ENCODE results near the gene FFAR2. TPM values are rescaled to one million over a fixed set of nuclear protein-coding genes. Genes with fewer than 3 reads are reported as not detected.

The FFAR2 gene
- total and polyA plus RNA-seq, 9 of the 15 experiments (the other 6 are each of a cell fraction or from before 2014, with no cell fraction given), result not detected

- TF ChIP-seq ZBTB9 (CRISPR knock-in tag; IDR thresholded peaks at IDR 0.05), result no peak
- no peak for TF ChIP-seq HMGN3 (IDR thresholded peaks at IDR 0.05; ENCODE audit: borderline replicate concordance, extremely low read depth, insufficient read length, low read depth, low read length)
- TF ChIP-seq TEAD4 (IDR thresholded peaks at IDR 0.05; ENCODE audit: low read length), result no peak
- no peak for TF ChIP-seq TEAD4 (CRISPR knock-in tag; IDR thresholded peaks at IDR 0.05; ENCODE audit: borderline replicate concordance)
- no peak for TF ChIP-seq HDAC8 (tag; IDR thresholded peaks at IDR 0.05)
- no peak for TF ChIP-seq MECOM (CRISPR knock-in tag; IDR thresholded peaks at IDR 0.05)
- no peak for TF ChIP-seq RB1 (IDR thresholded peaks at IDR 0.05; ENCODE audit: low read depth)
- TF ChIP-seq ZC3H4 (CRISPR knock-in tag; IDR thresholded peaks at IDR 0.05; ENCODE audit: borderline replicate concordance), result no peak
- TF ChIP-seq HDGF (IDR thresholded peaks at IDR 0.05), result no peak
- TF ChIP-seq ELF4 (CRISPR knock-in tag; IDR thresholded peaks at IDR 0.05), result no peak
- no peak for TF ChIP-seq FUS (optimal IDR thresholded peaks at IDR 0.05; ENCODE audit: low read depth, low read length)
- TF ChIP-seq SMARCE1 (IDR thresholded peaks at IDR 0.05), result no peak
Measured at GRCh38 chr19:35468637-35469036, 20.6 kb downstream of the FFAR2 start (continued).

GRCh38 chr19:35470128-35470527 lies 22.1 kb downstream of the FFAR2 start:
- no peak overlapping the region for H3K9ac ChIP-seq (ENCODE audit: insufficient read depth in 1 of 2, low read depth in 2 of 2, low read length in 2 of 2)
- H4K20me1 ChIP-seq (replicated peaks; ENCODE audit: control insufficient read depth, insufficient read depth, low read length), result peaks cover 10% of the 10 kb centered on the region; the same call in 1 of the 2 replicates
- no peaks in the 10 kb centered on the region for H3K9me1 ChIP-seq (ENCODE audit: control insufficient read depth, insufficient read depth, low read length)
- no TSS peak for BruUV-seq (replicated peaks)
- no peak for ATAC-seq
- no peak overlapping the region for H3K27ac ChIP-seq (ENCODE audit: extremely low read depth, low read depth, low read length)
- no peak overlapping the region for H2AFZ ChIP-seq (ENCODE audit: low read depth, low read length)
- in situ Hi-C loops (cut with MboI) (no loop called here), intact Hi-C loops (cut with micrococcal nuclease) (no loop called here)
- no peak overlapping the region for H3K4me2 ChIP-seq (ENCODE audit: insufficient read depth, low read length)
- no peak for FAIRE-seq
- WGBS (ENCODE audit: insufficient coverage, low coverage, missing lambda C conversion rate), result 2% methylated on average over 7 of the region's 7 CpGs
- no peak overlapping the region for H3K4me3 ChIP-seq
- H3K79me2 ChIP-seq (ENCODE audit: control insufficient read depth, insufficient read depth, low read length), result no peaks in the 10 kb centered on the region
- no peak for DNase-seq (ENCODE audit: extremely low read depth in 1 of 4, low spot score in 3 of 4)
- no peaks in the 10 kb centered on the region for H3K4me1 ChIP-seq (replicated peaks in 1 of 2; ENCODE audit: control insufficient read depth in 2 of 2, insufficient read depth in 2 of 2, low read length in 2 of 2)
- no peaks in the 10 kb centered on the region for H3K9me3 ChIP-seq (replicated peaks; ENCODE audit: control insufficient read depth, insufficient read depth, low read depth, low read length)
- peaks cover 29 to 36% of the 10 kb centered on the region in 2 experiments for H3K27me3 ChIP-seq (ENCODE audit: control insufficient read depth in 2 of 2, insufficient read depth in 2 of 2, low read length in 2 of 2)
- no peaks in the 10 kb centered on the region for H3K36me3 ChIP-seq (ENCODE audit: control insufficient read depth, insufficient read depth, low read length)
- POLR2A ChIA-PET, result no interaction called here
- CTCF ChIA-PET (ENCODE audit: low intra/inter-chr PET ratio), result no interaction called here
- TF ChIP-seq MCM7 (IDR thresholded peaks at IDR 0.05) (no peak), ZNF41 (CRISPR knock-in tag; conservative IDR thresholded peaks at IDR 0.05) (no peak), KLF6 (CRISPR knock-in tag; IDR thresholded peaks at IDR 0.05; ENCODE audit: borderline replicate concordance) (no peak), SUPT5H (IDR thresholded peaks at IDR 0.05) (no peak), ZNF512 (tag; IDR thresholded peaks at IDR 0.05) (no peak)
- TF ChIP-seq, protein P1, sequence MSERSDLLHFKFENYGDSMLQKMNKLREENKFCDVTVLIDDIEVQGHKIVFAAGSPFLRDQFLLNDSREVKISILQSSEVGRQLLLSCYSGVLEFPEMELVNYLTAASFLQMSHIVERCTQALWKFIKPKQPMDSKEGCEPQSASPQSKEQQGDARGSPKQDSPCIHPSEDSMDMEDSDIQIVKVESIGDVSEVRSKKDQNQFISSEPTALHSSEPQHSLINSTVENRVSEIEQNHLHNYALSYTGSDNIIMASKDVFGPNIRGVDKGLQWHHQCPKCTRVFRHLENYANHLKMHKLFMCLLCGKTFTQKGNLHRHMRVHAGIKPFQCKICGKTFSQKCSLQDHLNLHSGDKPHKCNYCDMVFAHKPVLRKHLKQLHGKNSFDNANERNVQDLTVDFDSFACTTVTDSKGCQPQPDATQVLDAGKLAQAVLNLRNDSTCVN (CRISPR knock-in tag; IDR thresholded peaks at IDR 0.05), result no peak
- TF ChIP-seq, protein P2, sequence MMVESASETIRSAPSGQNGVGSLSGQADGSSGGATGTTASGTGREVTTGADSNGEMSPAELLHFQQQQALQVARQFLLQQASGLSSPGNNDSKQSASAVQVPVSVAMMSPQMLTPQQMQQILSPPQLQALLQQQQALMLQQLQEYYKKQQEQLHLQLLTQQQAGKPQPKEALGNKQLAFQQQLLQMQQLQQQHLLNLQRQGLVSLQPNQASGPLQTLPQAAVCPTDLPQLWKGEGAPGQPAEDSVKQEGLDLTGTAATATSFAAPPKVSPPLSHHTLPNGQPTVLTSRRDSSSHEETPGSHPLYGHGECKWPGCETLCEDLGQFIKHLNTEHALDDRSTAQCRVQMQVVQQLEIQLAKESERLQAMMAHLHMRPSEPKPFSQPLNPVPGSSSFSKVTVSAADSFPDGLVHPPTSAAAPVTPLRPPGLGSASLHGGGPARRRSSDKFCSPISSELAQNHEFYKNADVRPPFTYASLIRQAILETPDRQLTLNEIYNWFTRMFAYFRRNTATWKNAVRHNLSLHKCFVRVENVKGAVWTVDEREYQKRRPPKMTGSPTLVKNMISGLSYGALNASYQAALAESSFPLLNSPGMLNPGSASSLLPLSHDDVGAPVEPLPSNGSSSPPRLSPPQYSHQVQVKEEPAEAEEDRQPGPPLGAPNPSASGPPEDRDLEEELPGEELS (CRISPR knock-in tag; IDR thresholded peaks at IDR 0.05; ENCODE audit: borderline replicate concordance), result no peak
